GM12878 (cell line): Measurements from ENCODE around the gene TRMT44. TPM values are rescaled to one million over a fixed set of nuclear protein-coding genes. Genes with fewer than 3 reads are reported as not detected.

ENCODE experiments used
- BCL11A ChIP-seq: IDR thresholded peaks from 2 replicates; pipeline ENCODE4 v1.6.1; 2011; ENCODE audit warnings: low read depth, low read length
- IKZF2 ChIP-seq, 2 experiments: fragments of 450-650 bp; IDR thresholded peaks; 2 replicates each; pipeline ENCODE4 v1.6.1; 2017; ENCODE audit warnings: mild to moderate bottlenecking in 2 of 2, moderate library complexity in 2 of 2
- JUND ChIP-seq: IDR thresholded peaks from 2 replicates; pipeline ENCODE4 v1.6.1; 2012; ENCODE audit warnings: low read depth, mild to moderate bottlenecking, low read length, improper control_type of control experiment, moderate library complexity
- RELA ChIP-seq: fragments of 450-650 bp; IDR thresholded peaks from 2 replicates; pipeline ENCODE4 v1.8.0; 2014; ENCODE audit warnings: borderline replicate concordance; ENCODE audit not compliant: partially characterized antibody
- SPI1 ChIP-seq: IDR thresholded peaks from 2 replicates; pipeline ENCODE4 v1.6.1; 2011; ENCODE audit warnings: low read depth, mild to moderate bottlenecking, low read length, moderate library complexity, borderline replicate concordance; ENCODE audit not compliant: insufficient read depth
- TCF12 ChIP-seq: IDR thresholded peaks from 2 replicates; pipeline ENCODE4 v1.6.1; 2011; ENCODE audit warnings: low read depth, mild to moderate bottlenecking, low read length
- YY1 ChIP-seq: IDR thresholded peaks from 2 replicates; pipeline ENCODE4 v1.6.1; 2011; ENCODE audit warnings: low read depth, mild to moderate bottlenecking, low read length
- ZNF207 ChIP-seq: fragments of 450-650 bp; IDR thresholded peaks from 2 replicates; pipeline ENCODE4 v1.6.1; 2014; ENCODE audit warnings: antibody characterized with exemption, mild to moderate bottlenecking, borderline replicate concordance
- polyA plus RNA-seq, 11 experiments: library from polyadenylated mRNA; depleted of rRNA in 4 of 11; unstranded in 6 of 11; stranded (reverse) in 5 of 11; fragments of >200 nt; fragmentation: Nextera tagmentation in 4 of 11; fragmentation: Illumina TruSeq in 1 of 11; extraction: Ambion mirVana in 4 of 11; extraction: Trizol in 1 of 11; gene quantifications; 1 replicate in 1 of 11; 2 replicates in 10 of 11; pipeline versions ENCODE4 v1.2.1 to v1.2.3, GENCODE V29; 2011 to 2016; ENCODE audit warnings: inconsistent platforms in 2 of 11, missing spikeins in 2 of 11, low read depth in 1 of 11
- total RNA-seq, 4 experiments: library from RNA; depleted of rRNA in 3 of 4; stranded (reverse); fragments of >200 nt in 3 of 4; fragmentation: Illumina TruSeq in 1 of 4; extraction: Trizol in 1 of 4; gene quantifications; 2 replicates each; pipeline versions ENCODE4 v1.2.1 to v1.2.3, GENCODE V29; 2013 to 2021
- TF ChIP-seq, protein P1 (sequence below): fragments of 450-650 bp; formaldehyde crosslinking; IDR thresholded peaks from 2 replicates; pipeline ENCODE4 v1.4.0; 2020; ENCODE audit warnings: mild to moderate bottlenecking, moderate library complexity
- TF ChIP-seq, protein P2 (sequence below): IDR thresholded peaks from 2 replicates; pipeline ENCODE4 v1.6.1; 2012; ENCODE audit warnings: improper control_type of control experiment, low read depth, low read length; ENCODE audit not compliant: insufficient replicate concordance
- TF ChIP-seq, protein P3 (sequence below): fragments of 450-650 bp; IDR thresholded peaks from 2 replicates; pipeline ENCODE4 v1.6.1; 2017; ENCODE audit warnings: mild to moderate bottlenecking, low read depth, inconsistent platforms; ENCODE audit not compliant: poor library complexity, severe bottlenecking
- TF ChIP-seq, protein P4 (sequence below): fragments of 450-650 bp; conservative IDR thresholded peaks from 2 replicates; pipeline ENCODE4 v1.6.1; 2017; ENCODE audit warnings: mild to moderate bottlenecking, moderate library complexity

TRMT44 gene
- total and polyA plus RNA-seq, 10 of the 15 experiments (the other 5 are each of a cell fraction or from before 2014, with no cell fraction given): 1.3 to 18.5 (median 10.1) TPM

DNA sequence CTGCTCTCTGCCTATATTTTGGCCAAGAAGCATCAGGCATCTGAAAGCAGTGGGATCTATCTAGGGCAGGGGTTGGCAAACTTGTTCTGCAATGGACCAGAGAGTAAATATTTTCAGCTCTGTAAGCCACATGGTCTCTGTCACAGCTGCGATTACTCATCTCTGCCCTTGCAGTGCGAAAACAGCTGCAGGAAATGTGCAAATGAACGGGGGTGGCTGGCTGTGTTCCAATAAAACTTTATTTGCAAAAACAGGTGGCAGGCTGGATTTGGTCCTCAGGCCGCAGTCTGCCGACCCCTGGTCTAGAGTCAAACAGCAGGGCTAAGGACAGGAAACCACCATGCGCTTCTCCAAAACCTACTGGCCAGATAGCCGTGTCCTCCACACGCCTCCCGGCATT lies 48.6 kb upstream of the TRMT44 start (continued):
- TF ChIP-seq, protein P1, sequence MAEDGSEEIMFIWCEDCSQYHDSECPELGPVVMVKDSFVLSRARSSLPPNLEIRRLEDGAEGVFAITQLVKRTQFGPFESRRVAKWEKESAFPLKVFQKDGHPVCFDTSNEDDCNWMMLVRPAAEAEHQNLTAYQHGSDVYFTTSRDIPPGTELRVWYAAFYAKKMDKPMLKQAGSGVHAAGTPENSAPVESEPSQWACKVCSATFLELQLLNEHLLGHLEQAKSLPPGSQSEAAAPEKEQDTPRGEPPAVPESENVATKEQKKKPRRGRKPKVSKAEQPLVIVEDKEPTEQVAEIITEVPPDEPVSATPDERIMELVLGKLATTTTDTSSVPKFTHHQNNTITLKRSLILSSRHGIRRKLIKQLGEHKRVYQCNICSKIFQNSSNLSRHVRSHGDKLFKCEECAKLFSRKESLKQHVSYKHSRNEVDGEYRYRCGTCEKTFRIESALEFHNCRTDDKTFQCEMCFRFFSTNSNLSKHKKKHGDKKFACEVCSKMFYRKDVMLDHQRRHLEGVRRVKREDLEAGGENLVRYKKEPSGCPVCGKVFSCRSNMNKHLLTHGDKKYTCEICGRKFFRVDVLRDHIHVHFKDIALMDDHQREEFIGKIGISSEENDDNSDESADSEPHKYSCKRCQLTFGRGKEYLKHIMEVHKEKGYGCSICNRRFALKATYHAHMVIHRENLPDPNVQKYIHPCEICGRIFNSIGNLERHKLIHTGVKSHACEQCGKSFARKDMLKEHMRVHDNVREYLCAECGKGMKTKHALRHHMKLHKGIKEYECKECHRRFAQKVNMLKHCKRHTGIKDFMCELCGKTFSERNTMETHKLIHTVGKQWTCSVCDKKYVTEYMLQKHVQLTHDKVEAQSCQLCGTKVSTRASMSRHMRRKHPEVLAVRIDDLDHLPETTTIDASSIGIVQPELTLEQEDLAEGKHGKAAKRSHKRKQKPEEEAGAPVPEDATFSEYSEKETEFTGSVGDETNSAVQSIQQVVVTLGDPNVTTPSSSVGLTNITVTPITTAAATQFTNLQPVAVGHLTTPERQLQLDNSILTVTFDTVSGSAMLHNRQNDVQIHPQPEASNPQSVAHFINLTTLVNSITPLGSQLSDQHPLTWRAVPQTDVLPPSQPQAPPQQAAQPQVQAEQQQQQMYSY (CRISPR knock-in tag): no peak
- TF ChIP-seq, protein P2, sequence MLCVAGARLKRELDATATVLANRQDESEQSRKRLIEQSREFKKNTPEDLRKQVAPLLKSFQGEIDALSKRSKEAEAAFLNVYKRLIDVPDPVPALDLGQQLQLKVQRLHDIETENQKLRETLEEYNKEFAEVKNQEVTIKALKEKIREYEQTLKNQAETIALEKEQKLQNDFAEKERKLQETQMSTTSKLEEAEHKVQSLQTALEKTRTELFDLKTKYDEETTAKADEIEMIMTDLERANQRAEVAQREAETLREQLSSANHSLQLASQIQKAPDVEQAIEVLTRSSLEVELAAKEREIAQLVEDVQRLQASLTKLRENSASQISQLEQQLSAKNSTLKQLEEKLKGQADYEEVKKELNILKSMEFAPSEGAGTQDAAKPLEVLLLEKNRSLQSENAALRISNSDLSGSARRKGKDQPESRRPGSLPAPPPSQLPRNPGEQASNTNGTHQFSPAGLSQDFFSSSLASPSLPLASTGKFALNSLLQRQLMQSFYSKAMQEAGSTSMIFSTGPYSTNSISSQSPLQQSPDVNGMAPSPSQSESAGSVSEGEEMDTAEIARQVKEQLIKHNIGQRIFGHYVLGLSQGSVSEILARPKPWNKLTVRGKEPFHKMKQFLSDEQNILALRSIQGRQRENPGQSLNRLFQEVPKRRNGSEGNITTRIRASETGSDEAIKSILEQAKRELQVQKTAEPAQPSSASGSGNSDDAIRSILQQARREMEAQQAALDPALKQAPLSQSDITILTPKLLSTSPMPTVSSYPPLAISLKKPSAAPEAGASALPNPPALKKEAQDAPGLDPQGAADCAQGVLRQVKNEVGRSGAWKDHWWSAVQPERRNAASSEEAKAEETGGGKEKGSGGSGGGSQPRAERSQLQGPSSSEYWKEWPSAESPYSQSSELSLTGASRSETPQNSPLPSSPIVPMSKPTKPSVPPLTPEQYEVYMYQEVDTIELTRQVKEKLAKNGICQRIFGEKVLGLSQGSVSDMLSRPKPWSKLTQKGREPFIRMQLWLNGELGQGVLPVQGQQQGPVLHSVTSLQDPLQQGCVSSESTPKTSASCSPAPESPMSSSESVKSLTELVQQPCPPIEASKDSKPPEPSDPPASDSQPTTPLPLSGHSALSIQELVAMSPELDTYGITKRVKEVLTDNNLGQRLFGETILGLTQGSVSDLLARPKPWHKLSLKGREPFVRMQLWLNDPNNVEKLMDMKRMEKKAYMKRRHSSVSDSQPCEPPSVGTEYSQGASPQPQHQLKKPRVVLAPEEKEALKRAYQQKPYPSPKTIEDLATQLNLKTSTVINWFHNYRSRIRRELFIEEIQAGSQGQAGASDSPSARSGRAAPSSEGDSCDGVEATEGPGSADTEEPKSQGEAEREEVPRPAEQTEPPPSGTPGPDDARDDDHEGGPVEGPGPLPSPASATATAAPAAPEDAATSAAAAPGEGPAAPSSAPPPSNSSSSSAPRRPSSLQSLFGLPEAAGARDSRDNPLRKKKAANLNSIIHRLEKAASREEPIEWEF: peak; percentile 53
- peak; percentile 45; the same call in 1 of the 2 replicates for TF ChIP-seq YY1
- TF ChIP-seq, protein P3, sequence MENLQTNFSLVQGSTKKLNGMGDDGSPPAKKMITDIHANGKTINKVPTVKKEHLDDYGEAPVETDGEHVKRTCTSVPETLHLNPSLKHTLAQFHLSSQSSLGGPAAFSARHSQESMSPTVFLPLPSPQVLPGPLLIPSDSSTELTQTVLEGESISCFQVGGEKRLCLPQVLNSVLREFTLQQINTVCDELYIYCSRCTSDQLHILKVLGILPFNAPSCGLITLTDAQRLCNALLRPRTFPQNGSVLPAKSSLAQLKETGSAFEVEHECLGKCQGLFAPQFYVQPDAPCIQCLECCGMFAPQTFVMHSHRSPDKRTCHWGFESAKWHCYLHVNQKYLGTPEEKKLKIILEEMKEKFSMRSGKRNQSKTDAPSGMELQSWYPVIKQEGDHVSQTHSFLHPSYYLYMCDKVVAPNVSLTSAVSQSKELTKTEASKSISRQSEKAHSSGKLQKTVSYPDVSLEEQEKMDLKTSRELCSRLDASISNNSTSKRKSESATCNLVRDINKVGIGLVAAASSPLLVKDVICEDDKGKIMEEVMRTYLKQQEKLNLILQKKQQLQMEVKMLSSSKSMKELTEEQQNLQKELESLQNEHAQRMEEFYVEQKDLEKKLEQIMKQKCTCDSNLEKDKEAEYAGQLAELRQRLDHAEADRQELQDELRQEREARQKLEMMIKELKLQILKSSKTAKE: peak; percentile 68
- peak; percentile 76 for TF ChIP-seq JUND
- TF ChIP-seq BCL11A: peak; percentile 78
- TF ChIP-seq IKZF2 (IDR thresholded peaks at IDR 0.05): peak; percentile 63 to 71
- TF ChIP-seq ZNF207: no peak; the same call in 1 of the 2 replicates
- TF ChIP-seq RELA: peak; percentile 30
- no peak for TF ChIP-seq SPI1
- TF ChIP-seq, protein P4, sequence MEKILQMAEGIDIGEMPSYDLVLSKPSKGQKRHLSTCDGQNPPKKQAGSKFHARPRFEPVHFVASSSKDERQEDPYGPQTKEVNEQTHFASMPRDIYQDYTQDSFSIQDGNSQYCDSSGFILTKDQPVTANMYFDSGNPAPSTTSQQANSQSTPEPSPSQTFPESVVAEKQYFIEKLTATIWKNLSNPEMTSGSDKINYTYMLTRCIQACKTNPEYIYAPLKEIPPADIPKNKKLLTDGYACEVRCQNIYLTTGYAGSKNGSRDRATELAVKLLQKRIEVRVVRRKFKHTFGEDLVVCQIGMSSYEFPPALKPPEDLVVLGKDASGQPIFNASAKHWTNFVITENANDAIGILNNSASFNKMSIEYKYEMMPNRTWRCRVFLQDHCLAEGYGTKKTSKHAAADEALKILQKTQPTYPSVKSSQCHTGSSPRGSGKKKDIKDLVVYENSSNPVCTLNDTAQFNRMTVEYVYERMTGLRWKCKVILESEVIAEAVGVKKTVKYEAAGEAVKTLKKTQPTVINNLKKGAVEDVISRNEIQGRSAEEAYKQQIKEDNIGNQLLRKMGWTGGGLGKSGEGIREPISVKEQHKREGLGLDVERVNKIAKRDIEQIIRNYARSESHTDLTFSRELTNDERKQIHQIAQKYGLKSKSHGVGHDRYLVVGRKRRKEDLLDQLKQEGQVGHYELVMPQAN: 0 out of 2 replicates have a peak, but pooled peaks have one; percentile 39
- TF ChIP-seq TCF12: peak; percentile 99
- TF ChIP-seq, all 136 proteins: peak for 42
